Stimulated activated CD8-positive, alpha-beta memory T cell treated with anti-CD3 and anti-CD28 coated beads, Interleukin-15, amount 100 ng/mL, for 1 hour (primary cell): Measurements from ENCODE around the gene TSGA10.
"Not testable (repeated sequence)": the region's sequence is repeated elsewhere in the genome, so short reads cannot be mapped to it uniquely, and the experiment has no call there.

Experiments used
- DNase-seq: peaks from one replicate; pipeline ENCODE4 v3.0.0-alpha.2; 2020; ENCODE audit warnings: low read depth

TSGA10 gene

DNA sequence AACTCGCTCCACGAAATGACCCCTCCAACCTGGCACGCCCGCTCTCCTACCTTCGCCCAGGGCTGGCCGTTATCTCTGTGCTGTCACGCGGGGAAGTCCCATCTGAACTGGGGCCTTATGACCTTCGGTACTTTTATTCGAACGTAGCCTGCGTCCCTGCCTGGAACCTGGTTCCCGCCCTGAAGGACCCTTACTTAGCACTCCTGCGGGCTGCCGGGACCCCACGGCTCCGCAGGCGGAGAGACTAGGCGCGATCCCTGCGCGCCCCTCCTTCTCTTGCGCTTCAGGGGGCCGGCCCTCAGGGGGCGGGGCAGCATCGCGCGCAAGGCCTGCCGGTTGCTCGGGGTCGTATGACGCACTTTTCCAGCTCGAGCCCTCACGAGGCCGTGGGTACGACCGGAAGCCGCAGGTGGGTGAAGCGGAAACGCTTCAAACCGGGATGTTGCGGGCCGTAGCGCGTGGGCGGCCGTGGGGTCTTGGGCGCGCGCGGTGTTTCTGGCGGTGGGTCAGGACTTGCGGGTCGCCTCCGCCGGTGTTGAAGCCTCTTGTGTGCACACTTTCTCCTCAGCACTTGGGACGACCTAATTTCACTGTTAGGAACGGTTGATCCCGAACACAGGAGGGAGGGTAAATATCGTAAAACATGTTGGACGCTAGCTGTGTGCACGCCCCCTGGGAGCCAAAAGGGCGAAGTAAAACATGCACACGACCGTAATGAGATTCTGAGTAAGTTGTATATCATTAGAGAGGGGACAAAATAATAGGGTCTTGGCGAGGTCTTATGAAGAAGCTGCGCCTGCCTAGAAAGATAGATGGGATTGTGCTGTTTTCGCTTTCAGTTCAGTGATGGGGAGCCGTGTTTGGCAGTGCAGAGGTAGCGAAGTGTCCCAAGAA lies at the start of gene TSGA10, which contains the start of gene LIPT1:
Gene TSGA10, minus strand, starts transcription at position 300 of the 894 bp plus-strand sequence. CDS start 45,503 bp downstream, outside the sequence.
Gene LIPT1, plus strand, starts transcription at position 325 of the 894 bp plus-strand sequence. CDS start 6,991 bp downstream, outside the sequence.
- DNase-seq, result peak; percentile 85

- no peak for DNase-seq
These were observed 47.4 kb upstream of the TSGA10 start for GRCh38 chr2:99201959-99202678.

GRCh38 chr2:99200076-99200800 lies 45.5 kb upstream of the TSGA10 start:
- no peak for DNase-seq

DNA sequence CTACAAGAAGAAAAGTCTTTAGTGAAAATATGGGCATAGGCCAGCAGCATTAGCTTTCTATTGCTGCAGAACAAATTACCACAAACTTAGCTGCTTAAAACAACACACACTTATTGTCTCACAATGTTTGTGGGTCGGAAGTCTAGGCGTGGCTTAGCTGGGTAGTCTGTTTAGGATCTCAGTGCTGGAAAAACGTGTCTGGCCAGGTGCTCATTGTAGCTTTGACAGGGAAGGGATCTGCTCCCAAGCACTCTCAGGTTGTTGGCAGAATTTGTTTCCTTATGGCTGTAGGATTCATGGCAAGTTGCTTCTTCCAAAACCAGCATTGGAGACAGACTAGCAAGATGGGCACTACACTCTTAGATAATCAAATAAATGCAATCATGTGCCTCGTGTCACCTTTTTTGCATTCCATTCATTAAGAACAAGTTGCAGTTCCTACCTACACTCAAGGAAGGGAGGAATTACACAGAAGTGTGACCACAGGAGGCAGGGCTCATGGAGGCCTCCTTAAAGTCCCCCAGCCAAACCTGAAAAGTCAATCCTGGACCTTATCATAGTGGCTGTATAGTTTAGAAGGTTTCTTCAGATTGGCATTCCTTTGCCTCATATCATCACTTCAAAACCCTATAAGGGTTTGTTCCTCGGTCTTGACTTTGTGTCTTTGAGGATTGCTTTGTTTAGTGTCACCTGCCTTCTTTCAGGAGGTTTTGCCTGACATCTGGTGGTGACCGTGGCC lies 43.5 kb upstream of the TSGA10 start:
- no peak for DNase-seq

DNA sequence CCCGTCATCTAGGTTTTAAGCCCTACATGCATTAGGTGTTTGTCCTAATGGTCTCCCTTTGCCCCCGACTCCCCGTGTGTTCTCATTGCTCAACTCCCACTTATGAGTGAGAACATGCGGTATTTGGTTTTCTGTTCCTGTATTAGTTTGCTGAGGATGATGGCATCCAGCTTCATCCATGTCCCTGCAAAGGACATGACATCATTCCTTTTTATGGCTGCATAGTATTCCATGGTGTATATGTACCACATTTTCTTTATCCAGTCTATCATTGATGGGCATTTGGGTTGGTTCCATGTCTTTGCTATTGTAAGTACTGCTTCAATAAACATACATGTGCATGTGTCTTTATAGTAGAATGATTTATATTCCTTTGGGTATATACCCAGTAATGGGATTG lies 37.6 kb upstream of the TSGA10 start:
- not testable (repeated sequence) for DNase-seq

- no peak for DNase-seq
These were observed 35.8 kb upstream of the TSGA10 start for GRCh38 chr2:99190548-99190947.

DNA sequence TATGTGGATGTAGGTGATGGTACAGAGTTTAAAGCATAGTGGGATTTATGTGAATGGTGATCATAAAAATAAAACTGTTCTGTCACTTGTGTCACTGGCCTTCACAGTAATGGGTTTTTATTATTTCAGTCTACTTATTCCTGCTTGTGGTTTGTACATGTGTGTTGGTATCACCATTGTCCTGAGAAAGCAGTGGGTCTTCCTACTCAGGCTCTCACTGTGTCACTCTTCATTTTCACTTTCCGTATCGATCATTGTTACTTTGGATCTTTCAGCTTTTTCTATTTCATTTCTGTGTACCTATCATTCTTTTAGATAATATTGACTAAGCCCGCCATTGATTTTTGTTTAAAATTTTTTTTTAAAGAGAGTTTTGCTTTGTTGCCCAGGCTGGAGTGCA lies 33.6 kb upstream of the TSGA10 start:
- no peak for DNase-seq

DNA sequence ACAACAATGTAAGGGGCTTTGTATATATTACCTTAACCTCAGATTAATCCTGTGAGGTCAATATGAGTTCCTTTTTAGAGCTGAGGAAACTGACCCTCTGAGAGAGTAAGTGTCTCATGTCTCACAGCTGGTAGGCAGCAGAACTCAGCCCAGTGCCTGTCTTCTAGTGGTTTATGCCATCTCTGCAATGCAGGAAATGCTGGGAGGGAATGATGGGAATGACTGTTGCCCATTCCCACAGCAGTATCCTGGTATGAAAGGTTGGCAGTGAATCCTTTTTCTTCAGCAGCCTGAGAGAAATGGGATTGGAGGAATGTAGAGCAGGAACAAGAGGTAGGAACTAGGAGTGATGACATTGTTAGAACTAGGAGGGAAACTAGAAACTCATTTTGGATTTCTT lies 32.3 kb upstream of the TSGA10 start:
- DNase-seq, result no peak

DNA sequence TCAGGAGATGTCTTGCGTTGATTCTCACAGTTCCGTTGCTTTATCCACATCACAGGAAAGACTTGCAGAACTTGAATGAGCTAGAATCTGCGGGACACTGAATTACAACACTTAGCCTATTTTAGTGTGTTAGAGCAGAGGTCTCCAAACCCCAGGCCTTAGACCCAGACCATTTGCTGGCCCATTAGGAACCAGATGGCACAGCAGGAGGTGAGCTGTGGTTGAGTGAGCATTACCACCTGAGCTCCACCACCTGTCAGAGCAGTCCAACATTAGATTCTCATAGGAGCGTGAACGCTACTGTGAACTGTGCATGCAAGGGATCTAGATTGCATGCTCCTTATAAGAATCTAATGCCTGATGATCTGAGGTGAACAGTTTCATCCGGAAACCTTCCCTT lies 30.1 kb upstream of the TSGA10 start:
- DNase-seq, result no peak

GRCh38 chr2:99183025-99183424 lies 28.3 kb upstream of the TSGA10 start:
- DNase-seq, result no peak

DNA sequence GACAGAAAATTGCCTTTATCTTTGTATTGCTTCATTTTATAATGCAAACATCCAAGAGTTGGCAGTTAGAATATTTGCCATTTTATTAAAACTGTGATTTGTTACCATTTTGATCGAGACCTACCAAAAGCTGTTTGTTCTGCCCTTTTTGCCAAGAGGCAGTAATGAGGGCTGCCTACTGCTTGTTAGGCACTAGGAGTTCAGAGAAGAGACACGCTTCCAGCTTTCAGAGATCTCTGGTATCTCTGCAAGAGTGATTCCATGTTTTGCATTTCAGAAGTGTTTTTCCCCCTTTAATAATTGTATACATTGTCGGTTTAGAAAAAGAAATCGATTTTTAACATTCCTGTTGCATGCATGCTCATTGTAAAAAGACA lies 26.9 kb upstream of the TSGA10 start:
- DNase-seq, result no peak

GRCh38 chr2:99180755-99181623 lies 26.2 kb upstream of the TSGA10 start, which contains the start of the genes MITD1 and MRPL30:
MITD1 (minus strand) TSS chr2:99181058; CDS start chr2:99180981, 77 bp downstream.
MRPL30 (plus strand) TSS chr2:99181184; CDS start chr2:99186204, 5,020 bp downstream.
- peak; percentile 79 for DNase-seq

GRCh38 chr2:99171377-99172140 lies 16.8 kb upstream of the TSGA10 start:
- DNase-seq, result no peak

GRCh38 chr2:99169534-99169933 lies 14.8 kb upstream of the TSGA10 start:
- DNase-seq, result no peak

GRCh38 chr2:99166218-99166617 lies 11.5 kb upstream of the TSGA10 start:
- DNase-seq, result no peak

DNA sequence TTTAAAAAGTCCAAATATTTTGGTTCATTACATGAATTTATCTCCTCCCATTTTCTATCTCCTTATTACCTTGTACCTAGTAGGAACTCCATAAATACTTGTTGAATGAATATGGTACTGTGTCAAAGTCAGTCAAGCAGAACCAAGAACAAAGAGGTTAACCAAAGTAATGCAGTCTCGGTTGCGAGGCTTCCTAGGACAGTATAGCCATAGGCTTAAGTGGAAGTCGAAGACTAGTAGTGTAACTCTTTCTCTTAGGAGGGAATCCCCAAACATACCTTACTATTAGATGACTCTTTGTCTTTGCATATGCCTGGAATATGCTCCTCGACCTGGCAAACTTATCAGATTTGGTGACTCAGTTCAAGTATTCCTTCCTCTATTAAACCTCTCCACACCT lies 4.9 kb upstream of the TSGA10 start:
- no peak for DNase-seq

DNA sequence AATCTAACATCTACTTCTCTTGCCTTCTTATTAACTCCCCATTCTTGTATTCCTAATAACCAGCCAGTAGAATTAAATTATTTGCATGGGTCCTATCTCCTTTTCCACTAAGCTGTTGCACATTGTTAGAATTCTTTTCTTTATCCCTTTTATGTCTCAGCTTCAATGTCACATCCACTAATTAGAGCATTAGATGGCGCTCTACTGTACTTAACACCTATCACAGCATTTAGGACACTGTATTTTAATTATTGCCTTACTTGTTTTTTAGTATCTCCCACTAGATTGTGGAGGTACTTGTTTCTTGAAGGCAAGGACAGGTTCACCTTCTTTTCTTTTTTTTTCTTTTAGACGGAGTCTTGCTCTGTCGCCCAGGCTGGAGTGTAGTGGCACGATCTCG lies 3.9 kb upstream of the TSGA10 start:
- no peak for DNase-seq

DNA sequence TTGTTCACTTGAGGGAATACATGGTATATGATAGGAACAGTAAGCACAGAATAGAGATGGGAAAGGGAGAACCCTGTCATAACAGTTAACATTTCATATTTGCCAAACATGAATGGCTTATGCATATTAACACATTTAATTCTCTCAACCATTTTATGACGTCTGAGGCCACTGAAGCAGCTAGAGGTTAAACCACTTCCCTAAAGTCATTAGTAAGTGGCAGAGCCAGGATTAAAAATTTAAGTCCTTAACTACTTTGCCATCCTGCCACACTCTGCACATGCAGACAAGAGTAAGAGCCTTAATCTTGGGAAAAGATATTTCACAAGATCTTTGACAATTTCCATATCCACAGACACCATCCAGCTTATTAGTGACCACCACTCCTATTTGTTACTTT lies 2.1 kb upstream of the TSGA10 start:
- DNase-seq, result no peak

- DNase-seq, result no peak
These were observed 679 bp downstream of the TSGA10 start for GRCh38 chr2:99153921-99154604.
